Measurements from ENCODE around the gene CMSS1.
"Not testable (repeated sequence)": the region's sequence is repeated elsewhere in the genome, so short reads cannot be mapped to it uniquely, and the experiment has no call there.

Gene CMSS1

GRCh38 chr3:100044369-100044768 is 226.7 kb downstream of the CMSS1 start:
- no peak overlapping the region for H2BK15ac ChIP-seq (replicated peaks; ENCODE audit: low read depth)
- no peak overlapping the region for H3K4me3 ChIP-seq (ENCODE audit: low read length)
- H3K56ac ChIP-seq (ENCODE audit: low read length), result no peak overlapping the region
- H4K5ac ChIP-seq (ENCODE audit: low read length), result no peak overlapping the region
- no peak overlapping the region for H3K18ac ChIP-seq (ENCODE audit: low read length)
- H3K23ac ChIP-seq (ENCODE audit: low read length), result no peak overlapping the region
- H2AK5ac ChIP-seq (ENCODE audit: low read length), result no peak overlapping the region
- H3K79me2 ChIP-seq (ENCODE audit: control insufficient read depth, insufficient read depth, low read length), result no peaks in the 10 kb centered on the region
- H2BK120ac ChIP-seq (ENCODE audit: low read depth, low read length), result no peak overlapping the region
- no peak overlapping the region for H3K27ac ChIP-seq (ENCODE audit: low read depth, low read length)
- H4K8ac ChIP-seq (ENCODE audit: low read depth, low read length), result no peak overlapping the region
- H3K4me2 ChIP-seq (ENCODE audit: low read length), result no peak overlapping the region
- H2BK5ac ChIP-seq (ENCODE audit: low read length), result no peak overlapping the region
- no peak for DNase-seq
- no peaks in the 10 kb centered on the region for H3K27me3 ChIP-seq (ENCODE audit: insufficient read depth, low read length, poor library complexity)
- H3K4me1 ChIP-seq (ENCODE audit: control insufficient read depth, low read depth, low read length), result no peaks in the 10 kb centered on the region
- no peak overlapping the region for H3K4ac ChIP-seq (ENCODE audit: low read depth, low read length)
- no peaks in the 10 kb centered on the region for H3K79me1 ChIP-seq (ENCODE audit: low read length)
- H3K36me3 ChIP-seq (ENCODE audit: control insufficient read depth, insufficient read depth, low read length), result no peaks in the 10 kb centered on the region
- no peak overlapping the region for H3K9ac ChIP-seq (ENCODE audit: low read length)

DNA sequence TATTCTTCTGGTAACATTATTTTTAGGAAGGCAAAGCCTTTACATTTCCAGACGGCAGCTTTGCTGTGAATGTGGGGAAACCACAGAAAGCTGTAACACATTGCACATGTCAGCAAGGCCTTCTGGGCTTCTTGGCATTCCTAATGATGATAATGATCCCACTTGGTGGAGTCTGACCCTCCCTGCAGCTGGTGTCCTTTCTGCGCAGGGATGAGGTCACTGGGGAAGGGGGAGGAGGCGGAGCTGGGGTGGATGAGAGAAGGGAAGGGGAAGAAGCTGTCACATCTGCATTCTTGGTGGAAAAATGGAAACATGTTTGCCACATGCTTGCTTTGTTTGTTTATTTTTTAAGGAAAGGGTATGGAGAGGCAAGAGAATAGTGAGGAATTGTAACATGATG is 228.0 kb downstream of the CMSS1 start:
- H4K5ac ChIP-seq (ENCODE audit: low read length), result no peak overlapping the region
- DNase-seq, result peak; percentile 72
- H3K27me3 ChIP-seq (ENCODE audit: insufficient read depth, low read length, poor library complexity), result no peaks in the 10 kb centered on the region
- no peak overlapping the region for H3K23ac ChIP-seq (ENCODE audit: low read length)
- no peak overlapping the region for H2AK5ac ChIP-seq (ENCODE audit: low read length)
- no peak overlapping the region for H3K4me3 ChIP-seq (ENCODE audit: low read length)
- H2BK120ac ChIP-seq (ENCODE audit: low read depth, low read length), result no peak overlapping the region
- no peaks in the 10 kb centered on the region for H3K4me1 ChIP-seq (ENCODE audit: control insufficient read depth, low read depth, low read length)
- no peak overlapping the region for H3K27ac ChIP-seq (ENCODE audit: low read depth, low read length)
- no peak overlapping the region for H3K9ac ChIP-seq (ENCODE audit: low read length)
- WGBS (ENCODE audit: extremely low coverage, insufficient coverage, low lambda C conversion rate), result no CpG with 5 or more reads among the region's 3 CpGs
- no peak overlapping the region for H2BK15ac ChIP-seq (replicated peaks; ENCODE audit: low read depth)
- H3K79me2 ChIP-seq (ENCODE audit: control insufficient read depth, insufficient read depth, low read length), result no peaks in the 10 kb centered on the region
- no peaks in the 10 kb centered on the region for H3K36me3 ChIP-seq (ENCODE audit: control insufficient read depth, insufficient read depth, low read length)
- H3K4me2 ChIP-seq (ENCODE audit: low read length), result no peak overlapping the region
- H2BK5ac ChIP-seq (ENCODE audit: low read length), result no peak overlapping the region
- no peak overlapping the region for H3K4ac ChIP-seq (ENCODE audit: low read depth, low read length)
- H3K79me1 ChIP-seq (ENCODE audit: low read length), result no peaks in the 10 kb centered on the region
- H3K56ac ChIP-seq (ENCODE audit: low read length), result no peak overlapping the region
- no peak overlapping the region for H4K8ac ChIP-seq (ENCODE audit: low read depth, low read length)
- H3K18ac ChIP-seq (ENCODE audit: low read length), result no peak overlapping the region

DNA sequence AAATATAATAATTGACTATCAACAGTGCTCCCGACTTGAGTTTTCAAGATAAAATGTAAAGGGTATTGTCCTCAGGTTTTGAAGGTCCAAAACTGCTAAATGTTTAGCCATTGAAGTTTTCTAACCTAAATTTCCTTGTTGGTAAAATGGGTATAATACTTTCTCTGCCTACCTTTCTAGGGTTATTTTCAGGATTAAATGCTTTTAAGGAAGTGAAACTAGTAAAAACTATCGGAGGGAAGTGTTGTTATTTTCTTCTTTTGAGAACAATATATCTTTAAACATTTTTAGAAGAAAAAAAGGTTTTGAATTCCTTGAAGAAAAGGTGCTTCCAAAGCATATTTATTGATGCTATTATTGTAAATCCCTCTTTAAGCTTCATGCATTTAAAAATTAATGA is 229.3 kb downstream of the CMSS1 start:
- H3K27ac ChIP-seq (ENCODE audit: low read depth, low read length), result no peak overlapping the region
- WGBS (ENCODE audit: extremely low coverage, insufficient coverage, low lambda C conversion rate), result no CpG with 5 or more reads among the region's 2 CpGs

DNA sequence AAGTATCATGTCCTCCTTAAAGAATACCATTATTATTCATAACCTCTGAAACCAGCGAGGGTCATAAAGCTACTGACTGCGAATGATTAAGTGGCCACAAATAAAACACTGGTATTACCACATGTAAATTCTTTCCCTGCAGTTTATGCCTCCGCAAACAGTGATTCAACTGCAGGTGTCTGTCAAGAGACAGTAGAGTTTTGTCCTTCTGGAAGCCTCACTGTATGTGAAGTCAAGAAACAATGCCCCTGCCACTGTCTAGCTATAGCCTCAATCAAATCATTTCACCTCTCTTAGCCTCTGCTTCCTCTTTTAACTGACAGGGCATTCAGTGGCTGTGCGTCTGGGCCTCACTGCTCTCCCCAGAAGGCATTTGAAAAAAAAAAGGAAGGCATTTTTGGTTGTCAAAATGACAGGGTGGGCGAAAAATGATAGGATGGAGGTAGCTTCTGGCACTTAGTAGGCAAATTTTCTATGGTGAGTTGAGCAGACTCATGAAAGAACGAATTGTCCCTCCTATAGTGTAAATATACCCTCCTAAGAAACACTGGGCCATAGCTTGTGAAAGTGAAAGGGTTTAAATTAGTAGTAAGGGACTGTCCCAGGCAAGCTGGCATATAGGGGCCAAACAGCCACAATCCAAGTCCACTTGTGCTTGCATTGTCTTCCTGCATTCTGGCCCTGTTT is 229.9 kb downstream of the CMSS1 start:
- Histone ChIP-seq H3K4ac (ENCODE audit: low read depth, low read length) (no peak overlapping the region), H4K8ac (ENCODE audit: low read depth, low read length) (no peak overlapping the region), H2BK5ac (ENCODE audit: low read length) (no peak overlapping the region), H2AK5ac (ENCODE audit: low read length) (no peak overlapping the region), H3K36me3 (ENCODE audit: control insufficient read depth, insufficient read depth, low read length) (no peaks in the 10 kb centered on the region), H3K56ac (ENCODE audit: low read length) (no peak overlapping the region), H3K23ac (ENCODE audit: low read length) (no peak overlapping the region), H3K4me2 (ENCODE audit: low read length) (no peak overlapping the region), H2BK120ac (ENCODE audit: low read depth, low read length) (no peak overlapping the region), H3K27ac (ENCODE audit: low read depth, low read length) (no peak overlapping the region), H3K9ac (ENCODE audit: low read length) (no peak overlapping the region), H4K5ac (ENCODE audit: low read length) (no peak overlapping the region), H3K4me1 (ENCODE audit: control insufficient read depth, low read depth, low read length) (no peaks in the 10 kb centered on the region), H3K79me2 (ENCODE audit: control insufficient read depth, insufficient read depth, low read length) (no peaks in the 10 kb centered on the region), H3K18ac (ENCODE audit: low read length) (no peak overlapping the region), H3K27me3 (ENCODE audit: insufficient read depth, low read length, poor library complexity) (no peaks in the 10 kb centered on the region), H3K79me1 (ENCODE audit: low read length) (no peaks in the 10 kb centered on the region), H3K4me3 (ENCODE audit: low read length) (no peak overlapping the region), H2BK15ac (replicated peaks; ENCODE audit: low read depth) (no peak overlapping the region)
- DNase-seq, result no peak
- WGBS (ENCODE audit: extremely low coverage, insufficient coverage, low lambda C conversion rate), result no CpG with 5 or more reads among the region's 6 CpGs

More for the DNA sequence above, 229.3 kb downstream of the CMSS1 start:
- no peak overlapping the region for H4K5ac ChIP-seq (ENCODE audit: low read length)
- H3K4me3 ChIP-seq (ENCODE audit: low read length), result no peak overlapping the region
- no peaks in the 10 kb centered on the region for H3K79me1 ChIP-seq (ENCODE audit: low read length)
- no peak overlapping the region for H3K9ac ChIP-seq (ENCODE audit: low read length)
- no peak overlapping the region for H2AK5ac ChIP-seq (ENCODE audit: low read length)
- no peak overlapping the region for H3K18ac ChIP-seq (ENCODE audit: low read length)
- no peak for DNase-seq
- H2BK15ac ChIP-seq (replicated peaks; ENCODE audit: low read depth), result no peak overlapping the region
- no peak overlapping the region for H2BK120ac ChIP-seq (ENCODE audit: low read depth, low read length)
- no peaks in the 10 kb centered on the region for H3K27me3 ChIP-seq (ENCODE audit: insufficient read depth, low read length, poor library complexity)
- no peaks in the 10 kb centered on the region for H3K36me3 ChIP-seq (ENCODE audit: control insufficient read depth, insufficient read depth, low read length)
- H3K4me1 ChIP-seq (ENCODE audit: control insufficient read depth, low read depth, low read length), result no peaks in the 10 kb centered on the region
- H3K79me2 ChIP-seq (ENCODE audit: control insufficient read depth, insufficient read depth, low read length), result no peaks in the 10 kb centered on the region
- no peak overlapping the region for H3K4ac ChIP-seq (ENCODE audit: low read depth, low read length)
- no peak overlapping the region for H2BK5ac ChIP-seq (ENCODE audit: low read length)
- no peak overlapping the region for H3K4me2 ChIP-seq (ENCODE audit: low read length)
- H3K23ac ChIP-seq (ENCODE audit: low read length), result no peak overlapping the region
- H4K8ac ChIP-seq (ENCODE audit: low read depth, low read length), result no peak overlapping the region
- no peak overlapping the region for H3K56ac ChIP-seq (ENCODE audit: low read length)

- Histone ChIP-seq H3K79me1 (ENCODE audit: low read length) (no peaks in the 10 kb centered on the region), H2AK5ac (ENCODE audit: low read length) (no peak overlapping the region), H3K4me3 (ENCODE audit: low read length) (no peak overlapping the region), H3K36me3 (ENCODE audit: control insufficient read depth, insufficient read depth, low read length) (no peaks in the 10 kb centered on the region), H2BK15ac (replicated peaks; ENCODE audit: low read depth) (no peak overlapping the region), H3K23ac (ENCODE audit: low read length) (no peak overlapping the region), H4K8ac (ENCODE audit: low read depth, low read length) (no peak overlapping the region), H3K4me2 (ENCODE audit: low read length) (no peak overlapping the region), H3K4me1 (ENCODE audit: control insufficient read depth, low read depth, low read length) (no peaks in the 10 kb centered on the region), H4K5ac (ENCODE audit: low read length) (no peak overlapping the region), H3K9ac (ENCODE audit: low read length) (no peak overlapping the region), H3K27me3 (ENCODE audit: insufficient read depth, low read length, poor library complexity) (no peaks in the 10 kb centered on the region), H2BK120ac (ENCODE audit: low read depth, low read length) (no peak overlapping the region), H3K27ac (ENCODE audit: low read depth, low read length) (no peak overlapping the region), H3K56ac (ENCODE audit: low read length) (no peak overlapping the region), H3K18ac (ENCODE audit: low read length) (no peak overlapping the region), H2BK5ac (ENCODE audit: low read length) (no peak overlapping the region), H3K4ac (ENCODE audit: low read depth, low read length) (no peak overlapping the region), H3K79me2 (ENCODE audit: control insufficient read depth, insufficient read depth, low read length) (no peaks in the 10 kb centered on the region)
- WGBS (ENCODE audit: extremely low coverage, insufficient coverage, low lambda C conversion rate), result no CpG with 5 or more reads among the region's 3 CpGs
- DNase-seq, result no peak
Observed at GRCh38 chr3:100048248-100048647, 230.6 kb downstream of the CMSS1 start.

DNA sequence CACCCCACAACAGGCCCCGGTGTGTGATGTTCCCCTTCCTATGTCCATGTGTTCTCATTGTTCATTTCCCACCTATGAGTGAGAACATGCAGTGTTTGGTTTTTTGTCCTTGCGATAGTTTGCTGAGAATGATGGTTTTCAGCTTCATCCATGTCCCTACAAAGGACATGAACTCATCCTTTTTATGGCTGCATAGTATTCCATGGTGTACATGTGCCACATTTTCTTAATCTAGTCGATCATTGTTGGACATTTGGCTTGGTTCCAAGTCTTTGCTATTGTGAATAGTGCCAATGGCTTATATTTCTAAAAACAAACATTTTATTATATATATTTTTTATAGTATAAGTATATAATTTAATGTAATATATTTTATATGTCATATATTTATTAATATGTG is 233.9 kb downstream of the CMSS1 start:
- not testable (repeated sequence) for H2BK5ac ChIP-seq (ENCODE audit: low read length); H4K5ac ChIP-seq (ENCODE audit: low read length); H3K27ac ChIP-seq (ENCODE audit: low read depth, low read length); H3K4me1 ChIP-seq (ENCODE audit: control insufficient read depth, low read depth, low read length); H3K4ac ChIP-seq (ENCODE audit: low read depth, low read length); H3K23ac ChIP-seq (ENCODE audit: low read length); H2BK15ac ChIP-seq (replicated peaks; ENCODE audit: low read depth); H3K18ac ChIP-seq (ENCODE audit: low read length); H3K27me3 ChIP-seq (ENCODE audit: insufficient read depth, low read length, poor library complexity); H3K4me3 ChIP-seq (ENCODE audit: low read length); DNase-seq; H3K56ac ChIP-seq (ENCODE audit: low read length); H3K4me2 ChIP-seq (ENCODE audit: low read length); H4K8ac ChIP-seq (ENCODE audit: low read depth, low read length); H3K79me2 ChIP-seq (ENCODE audit: control insufficient read depth, insufficient read depth, low read length); H3K36me3 ChIP-seq (ENCODE audit: control insufficient read depth, insufficient read depth, low read length); H2BK120ac ChIP-seq (ENCODE audit: low read depth, low read length); H3K9ac ChIP-seq (ENCODE audit: low read length); H3K79me1 ChIP-seq (ENCODE audit: low read length); H2AK5ac ChIP-seq (ENCODE audit: low read length)
- no CpG with 5 or more reads among the region's 3 CpGs for WGBS (ENCODE audit: extremely low coverage, insufficient coverage, low lambda C conversion rate)
